Mesothelial cell of epicardium (in vitro differentiated cells): ENCODE results near the gene HPX. TPM values are rescaled to one million over a fixed set of nuclear protein-coding genes. Genes with fewer than 3 reads are reported as not detected.

ENCODE experiments used
- DNase-seq, 2 experiments: peaks; one replicate each; pipeline ENCODE4 v3.0.0; 2021; ENCODE audit warnings: low spot score in 2 of 2; ENCODE audit not compliant: unreplicated experiment in 2 of 2
- H3K27ac Mint-ChIP-seq: 2 replicates; pipeline ENCODE4 v1.8.0; 2021; ENCODE audit warnings: mixed read lengths
- H3K27me3 Mint-ChIP-seq: 2 replicates; pipeline ENCODE4 v1.8.0; 2021; ENCODE audit warnings: low read depth, mixed read lengths
- H3K36me3 Mint-ChIP-seq: 2 replicates; pipeline ENCODE4 v1.8.0; 2021; ENCODE audit warnings: mixed read lengths
- H3K4me1 Mint-ChIP-seq: 2 replicates; pipeline ENCODE4 v1.8.0; 2021; ENCODE audit warnings: mixed read lengths
- H3K4me3 Mint-ChIP-seq: 2 replicates; pipeline ENCODE4 v1.8.0; 2021; ENCODE audit warnings: mild to moderate bottlenecking, moderate library complexity, mixed read lengths
- H3K9me3 Mint-ChIP-seq: 2 replicates; pipeline ENCODE4 v1.8.0; 2021; ENCODE audit warnings: mixed read lengths
- CTCF ChIP-seq: fragments of 200-600 bp; sonication (generic); IDR thresholded peaks from one replicate; pipeline ENCODE4 v1.5.0; 2021; ENCODE audit warnings: antibody characterized with exemption; ENCODE audit not compliant: unreplicated experiment
- total RNA-seq: library from RNA; stranded (reverse); gene quantifications from 3 replicates; pipeline ENCODE4 v1.2.1, GENCODE V29; 2021

The HPX gene
- total RNA-seq, 1 donor from 2014 or later = 9.9 TPM

DNA sequence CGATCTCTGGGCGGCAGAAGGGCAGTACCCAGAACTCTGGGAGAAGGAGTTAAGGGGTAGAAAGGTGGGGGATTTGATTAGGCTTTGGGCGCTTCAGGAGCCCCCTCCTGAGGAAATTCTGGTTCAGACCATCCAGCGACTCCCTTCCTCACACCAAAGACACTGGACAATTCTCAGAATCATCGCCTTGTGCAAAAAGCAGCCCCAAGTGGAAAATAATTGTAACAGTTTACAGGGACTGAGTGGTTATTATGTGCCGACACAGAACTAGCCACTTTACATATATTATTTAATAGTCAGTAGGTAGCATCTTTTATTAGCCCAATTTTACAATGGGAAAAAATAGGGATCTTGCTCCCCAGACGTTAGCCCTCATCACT, 33.6 kb upstream of the HPX start:
- Mint-ChIP-seq H3K27ac (peak overlapping the region; percentile 97), H3K36me3 (peaks cover 10% of the 10 kb centered on the region), H3K27me3 (no peaks in the 10 kb centered on the region), H3K4me1 (peaks cover 19% of the 10 kb centered on the region), H3K9me3 (no peaks in the 10 kb centered on the region), H3K4me3 (peak overlapping the region; percentile 84)
- TF ChIP-seq CTCF = no peak
- no peak for DNase-seq

DNA sequence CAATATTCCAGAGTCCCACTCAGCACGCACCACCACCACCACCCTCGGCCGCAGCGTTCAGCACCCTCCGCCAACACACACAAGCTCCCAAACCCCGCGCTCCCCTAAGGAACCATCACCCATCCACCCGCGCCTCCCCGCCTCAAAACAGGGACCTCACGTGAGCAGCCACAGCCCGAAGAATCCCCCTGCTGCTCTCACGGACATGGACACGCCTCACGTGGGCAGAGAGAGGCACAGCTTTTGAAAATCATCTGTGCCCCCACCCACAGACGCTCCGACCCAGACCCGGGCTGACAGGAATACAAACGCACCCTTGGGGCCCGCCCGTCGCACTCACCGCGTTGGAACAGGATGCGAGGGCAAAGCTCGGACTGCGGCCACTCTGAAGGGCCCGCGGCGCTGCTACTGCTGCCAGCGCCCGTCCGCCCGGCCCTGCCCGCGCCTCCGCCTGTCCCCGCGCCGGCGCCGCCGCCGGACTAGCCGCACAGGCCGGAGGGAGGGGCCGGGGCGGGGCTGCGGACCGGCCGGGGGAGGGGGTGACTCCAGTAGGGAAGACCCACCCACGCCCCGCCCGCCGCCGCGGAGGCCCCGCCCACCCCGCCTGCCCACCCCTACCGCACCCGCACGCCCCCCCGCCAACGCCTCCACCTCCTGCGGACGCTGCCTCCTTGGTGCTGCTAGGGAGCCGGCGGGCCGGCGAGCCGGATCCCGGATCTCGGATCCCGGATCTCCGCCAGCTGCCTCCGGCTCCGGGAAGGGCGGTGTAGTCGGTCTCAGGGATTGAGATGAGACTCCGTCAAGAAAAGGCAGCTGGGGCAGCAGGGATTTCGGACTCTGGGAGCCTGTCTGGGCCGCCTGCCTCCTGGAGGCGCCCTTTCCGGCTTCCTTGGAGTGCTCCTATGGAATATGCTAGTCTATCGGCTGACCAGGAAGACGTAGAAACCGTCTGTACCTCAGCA, 32.9 kb upstream of the HPX start, which contains the start of gene TRIM3:
TSS of gene TRIM3 (minus strand) at position 491 of the 962 bp plus-strand sequence. CDS start 8,246 bp downstream, outside the sequence.
- TF ChIP-seq CTCF = no peak
- Mint-ChIP-seq H3K4me1 (peaks cover 16% of the 10 kb centered on the region), H3K36me3 (peaks cover 10% of the 10 kb centered on the region), H3K27ac (peak within 1 kb of the TSS; percentile 97), H3K27me3 (no peaks in the 10 kb centered on the region), H3K4me3 (peak within 1 kb of the TSS; percentile 84), H3K9me3 (no peaks in the 10 kb centered on the region)
- peak; percentile 87 to 90 for DNase-seq

DNA sequence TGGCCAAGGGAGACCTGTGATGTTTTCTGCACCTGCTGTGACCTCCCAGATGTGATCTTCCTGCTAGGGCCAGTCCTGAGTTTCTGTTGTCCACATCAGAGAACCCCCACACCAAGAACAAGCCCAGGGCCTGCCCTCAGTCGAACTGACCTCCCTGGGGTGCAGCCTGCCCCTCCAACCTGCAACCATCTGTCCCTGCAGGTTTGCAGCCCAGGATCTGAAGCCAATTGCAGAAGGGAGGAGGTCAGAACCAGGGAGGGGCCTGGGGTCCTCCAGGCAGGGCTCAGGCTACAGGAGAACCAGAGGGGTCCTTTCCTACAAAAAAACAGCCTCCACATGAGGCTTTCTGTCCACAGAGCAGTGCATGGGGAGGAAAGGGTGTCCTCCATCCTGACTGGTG, 32.1 kb upstream of the HPX start:
- Mint-ChIP-seq H3K27ac (peak overlapping the region; percentile 31), H3K4me1 (peaks cover 16% of the 10 kb centered on the region)

DNA sequence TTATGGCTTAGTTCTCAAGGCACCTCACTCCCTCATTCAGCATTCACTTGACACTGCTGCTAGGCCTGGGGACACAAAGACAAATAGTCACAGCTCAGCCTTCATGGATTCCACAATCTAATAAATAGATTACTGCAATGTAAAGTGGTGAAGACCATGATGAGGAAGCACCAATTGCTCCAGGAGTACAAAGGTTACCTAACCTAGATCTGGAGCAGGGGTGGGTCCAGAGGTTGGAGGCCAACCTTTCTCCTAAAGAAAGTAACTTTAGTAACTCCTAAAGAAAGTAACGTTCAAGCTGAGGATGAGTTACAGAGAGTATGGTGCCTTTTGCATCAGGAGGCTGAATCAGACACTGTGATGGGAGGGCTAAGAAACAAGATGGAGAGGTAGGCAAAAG, 28.8 kb upstream of the HPX start:
- Mint-ChIP-seq H3K36me3 (no peaks in the 10 kb centered on the region), H3K4me3 (no peak overlapping the region), H3K27ac (no peak overlapping the region), H3K9me3 (no peaks in the 10 kb centered on the region), H3K4me1 (peaks cover 16% of the 10 kb centered on the region), H3K27me3 (no peaks in the 10 kb centered on the region)
- no peak for DNase-seq
- TF ChIP-seq CTCF = no peak

More for the DNA sequence above, 32.1 kb upstream of the HPX start:
- peak overlapping the region; percentile 64 for H3K4me3 Mint-ChIP-seq
- H3K27me3 Mint-ChIP-seq = no peaks in the 10 kb centered on the region
- no peak for TF ChIP-seq CTCF
- no peaks in the 10 kb centered on the region for H3K9me3 Mint-ChIP-seq
- no peak for DNase-seq
- H3K36me3 Mint-ChIP-seq = peaks cover 8% of the 10 kb centered on the region

GRCh38 chr11:6468712-6469495, 28.1 kb upstream of the HPX start:
- no peak overlapping the region for H3K27ac Mint-ChIP-seq
- peaks cover 11% of the 10 kb centered on the region for H3K4me1 Mint-ChIP-seq
- H3K9me3 Mint-ChIP-seq = no peaks in the 10 kb centered on the region
- H3K4me3 Mint-ChIP-seq = no peak overlapping the region
- no peaks in the 10 kb centered on the region for H3K27me3 Mint-ChIP-seq
- no peak for TF ChIP-seq CTCF
- H3K36me3 Mint-ChIP-seq = peaks cover 2% of the 10 kb centered on the region
- peak; percentile 84 to 92 for DNase-seq
